ENCODE measurements around the gene NTNG2. TPM values are rescaled to one million over a fixed set of nuclear protein-coding genes. Genes with fewer than 3 reads are reported as not detected.

Gene NTNG2
- total RNA-seq, 2 donors from 2014 or later = 0.26 to 2.0 TPM

Other genes starting within 250 kb of the NTNG2 start
- 10 to 100 TPM in 1 of 2 donors, 1 to 10 TPM in 1; 3.4 to 11.5 TPM for gene MED27, start 82.2 kb upstream of the NTNG2 start, total RNA-seq
- gene SETX, start 192.9 kb downstream of the NTNG2 start, total RNA-seq = 10 to 100 TPM; 26.7 to 30.4 TPM
- 10 to 100 TPM in 1 of 2 donors, 1 to 10 TPM in 1; 7.5 to 27.7 TPM for gene TTF1, start 244.8 kb downstream of the NTNG2 start, total RNA-seq
- gene CFAP77, start 248.2 kb downstream of the NTNG2 start, total RNA-seq = not detected

All from body of pancreas (tissue), 2 donors.